GM21723 (cell line): ENCODE measurements around the gene PCDHGA6.
"Not testable (repeated sequence)": the region's sequence is repeated elsewhere in the genome, so short reads cannot be mapped to it uniquely, and the experiment has no call there.

ENCODE experiments used
- ATAC-seq: cut with Tn5 transposase; IDR thresholded peaks from one replicate; pipeline ENCODE4 v1.9.1; 2021; ENCODE audit warnings: mild to moderate bottlenecking, moderate library complexity; ENCODE audit not compliant: unreplicated experiment

Gene PCDHGA6

GRCh38 chr5:141359790-141360426 is 13.8 kb upstream of the PCDHGA6 start, which contains the start of gene PCDHGB2:
Gene PCDHGB2, plus strand, starts transcription at chr5:141359994. Its CDS starts 142 bp downstream, at chr5:141360136.
- no peak for ATAC-seq

GRCh38 chr5:141360685-141361084 is 13.0 kb upstream of the PCDHGA6 start:
- ATAC-seq = no peak

- no peak for ATAC-seq
Measured at GRCh38 chr5:141362719-141363118, 11.0 kb upstream of the PCDHGA6 start.

GRCh38 chr5:141363952-141364660 is 9.6 kb upstream of the PCDHGA6 start, which contains the start of gene PCDHGA5:
Gene PCDHGA5, plus strand, starts transcription at chr5:141364162. Its CDS starts 169 bp downstream, at chr5:141364331.
- ATAC-seq = no peak

GRCh38 chr5:141366016-141366896 is 7.4 kb upstream of the PCDHGA6 start:
- no peak for ATAC-seq

GRCh38 chr5:141369994-141370848 is 3.5 kb upstream of the PCDHGA6 start, which contains the start of gene PCDHGB3:
Gene PCDHGB3, plus strand, starts transcription at chr5:141370242. Its CDS starts 153 bp downstream, at chr5:141370395.
- peak; percentile 97 for ATAC-seq

GRCh38 chr5:141371572-141372475 is 1.9 kb upstream of the PCDHGA6 start:
- no peak for ATAC-seq

GRCh38 chr5:141374627-141375026 is 936 bp downstream of the PCDHGA6 start:
- ATAC-seq = no peak

- ATAC-seq = not testable (repeated sequence)
Measured at GRCh38 chr5:141375444-141376155, 1.9 kb downstream of the PCDHGA6 start.

GRCh38 chr5:141382469-141383294 is 9.0 kb downstream of the PCDHGA6 start, which contains the start of gene PCDHGA7:
Gene PCDHGA7, plus strand, starts transcription at chr5:141382742. Its CDS starts 158 bp downstream, at chr5:141382900.
- no peak for ATAC-seq

- ATAC-seq = no peak
Measured at GRCh38 chr5:141383345-141383744, 9.7 kb downstream of the PCDHGA6 start.

GRCh38 chr5:141384471-141385267 is 11.0 kb downstream of the PCDHGA6 start:
- ATAC-seq = no peak

- ATAC-seq = not testable (repeated sequence)
Measured at GRCh38 chr5:141387557-141388311, 14.0 kb downstream of the PCDHGA6 start, which contains the start of gene PCDHGB4. Gene PCDHGB4, plus strand, starts transcription at chr5:141387698. Its CDS starts 187 bp downstream, at chr5:141387885.

GRCh38 chr5:141388661-141389060 is 15.0 kb downstream of the PCDHGA6 start:
- no peak for ATAC-seq

GRCh38 chr5:141389153-141390042 is 15.7 kb downstream of the PCDHGA6 start:
- ATAC-seq = no peak
